Endometrium (tissue), 2 donors: ENCODE measurements around the gene AMELY.
"Not testable (repeated sequence)": the region's sequence is repeated elsewhere in the genome, so short reads cannot be mapped to it uniquely, and the experiment has no call there.

ENCODE experiments used
- FAIRE-seq: peaks from 2 replicates; lab custom pipeline; 2012; peaks lifted over from hg19 to GRCh38; lab: Jason Lieb, UNC
- donor health status: control.
- donor health status: control.

AMELY gene

GRCh38 chrY:6911253-6911881 lies at the start of gene AMELY:
TSS of gene AMELY (minus strand) at chrY:6911752. CDS start at chrY:6872608, 39,144 bp downstream.
- no peak for FAIRE-seq

GRCh38 chrY:6949947-6950346 lies 38.4 kb upstream of the AMELY start:
- no peak for FAIRE-seq

- no peak for FAIRE-seq
Measured at GRCh38 chrY:6948378-6948777, 36.8 kb upstream of the AMELY start.

GRCh38 chrY:6947695-6948094 lies 36.1 kb upstream of the AMELY start:
- FAIRE-seq = no peak

- no peak for FAIRE-seq
Measured at GRCh38 chrY:6935497-6935896, 23.9 kb upstream of the AMELY start.

- no peak for FAIRE-seq
Measured at GRCh38 chrY:6931779-6932396, 20.3 kb upstream of the AMELY start.

- no peak for FAIRE-seq
Measured at GRCh38 chrY:6929237-6929636, 17.7 kb upstream of the AMELY start.

GRCh38 chrY:6928265-6928664 lies 16.7 kb upstream of the AMELY start:
- FAIRE-seq = no peak

- FAIRE-seq = no peak
Measured at GRCh38 chrY:6921061-6921460, 9.5 kb upstream of the AMELY start.

GRCh38 chrY:6913362-6913761 lies 1.8 kb upstream of the AMELY start:
- FAIRE-seq = no peak

GRCh38 chrY:6910372-6911252 lies 940 bp downstream of the AMELY start, which contains the start of gene TBL1Y:
TSS of gene TBL1Y (plus strand) at chrY:6910697. CDS start at chrY:7025085, 114,388 bp downstream.
- FAIRE-seq = no peak

GRCh38 chrY:6909856-6910255 lies 1.7 kb downstream of the AMELY start:
- FAIRE-seq = no peak

- FAIRE-seq = no peak
Measured at GRCh38 chrY:6909118-6909521, 2.4 kb downstream of the AMELY start.

- FAIRE-seq = not testable (repeated sequence)
Measured at GRCh38 chrY:6908021-6908420, 3.5 kb downstream of the AMELY start.

GRCh38 chrY:6907591-6907990 lies 4.0 kb downstream of the AMELY start:
- FAIRE-seq = no peak

GRCh38 chrY:6902116-6902515 lies 9.4 kb downstream of the AMELY start:
- not testable (repeated sequence) for FAIRE-seq

- FAIRE-seq = no peak
Measured at GRCh38 chrY:6895236-6895635, 16.3 kb downstream of the AMELY start.

- FAIRE-seq = no peak
Measured at GRCh38 chrY:6894496-6894895, 17.1 kb downstream of the AMELY start.

GRCh38 chrY:6849384-6849783 lies 62.2 kb downstream of the AMELY start:
- no peak for FAIRE-seq

- not testable (repeated sequence) for FAIRE-seq
Measured at GRCh38 chrY:6842650-6843049, 68.9 kb downstream of the AMELY start.
